IMR-90 (cell line): Measurements from ENCODE around the gene ROBO1. TPM values are rescaled to one million over a fixed set of nuclear protein-coding genes. Genes with fewer than 3 reads are reported as not detected.

Experiments
- ATAC-seq: fragments of 200-7000 bp; cut with Tn5 transposase; 2 replicates; pipeline ENCODE4 v1.9.1; 2020; ENCODE audit warnings: low read depth, mild to moderate bottlenecking, moderate library complexity
- BruUV-seq: library from RNA; stranded (reverse); fragments of 400-500 nt; replicated peaks from 2 replicates; lab custom pipeline; 2021; lab: Mats Ljungman, UMichigan
- CTCF ChIA-PET: fragments of 300-600 bp; formaldehyde crosslinking; extraction: SDS; loops from one replicate; lab custom pipeline; 2021; ENCODE audit warnings: antibody characterized with exemption; lab: Yijun Ruan, JAX
- POLR2A ChIA-PET: fragments of 300-600 bp; sonication (Branson Sonifier 250); formaldehyde crosslinking; loops from one replicate; lab custom pipeline; 2022; ENCODE audit warnings: antibody characterized with exemption; ENCODE audit not compliant: unreplicated experiment; lab: Charles Lee
- DNase-seq: peaks from one replicate; pipeline ENCODE4 v3.0.0; 2013
- H2AFZ ChIP-seq: replicated peaks from 2 replicates; pipeline ENCODE3; 2013; ENCODE audit warnings: low read length, mild to moderate bottlenecking; ENCODE audit not compliant: poor library complexity
- H2AK5ac ChIP-seq: 2 replicates; pipeline ENCODE4 v1.6.1; 2013; ENCODE audit warnings: low read depth, low read length, inconsistent platforms
- H2AK9ac ChIP-seq: replicated peaks from 2 replicates; pipeline ENCODE3; 2013; ENCODE audit warnings: mild to moderate bottlenecking, low read depth, low read length, moderate library complexity; ENCODE audit not compliant: poor library complexity
- H2BK120ac ChIP-seq: 2 replicates; pipeline ENCODE4 v1.6.1; 2013; ENCODE audit warnings: low read depth, low read length, inconsistent platforms
- H2BK15ac ChIP-seq: 3 replicates; pipeline ENCODE4 v1.6.1; 2013; ENCODE audit warnings: low read depth, low read length, inconsistent platforms
- H2BK20ac ChIP-seq: 2 replicates; pipeline ENCODE4 v1.6.1; 2013; ENCODE audit warnings: low read depth, mild to moderate bottlenecking, inconsistent platforms, low read length, moderate library complexity
- H2BK5ac ChIP-seq: 2 replicates; pipeline ENCODE4 v1.6.1; 2013; ENCODE audit warnings: mild to moderate bottlenecking, low read depth, low read length, inconsistent platforms; ENCODE audit not compliant: poor library complexity, severe bottlenecking
- H3K14ac ChIP-seq: replicated peaks from 2 replicates; pipeline ENCODE4 v1.6.1; 2013; ENCODE audit warnings: low read depth, low read length, inconsistent platforms
- H3K18ac ChIP-seq: 2 replicates; pipeline ENCODE4 v1.6.1; 2013; ENCODE audit warnings: low read depth, low read length, control low read depth
- H3K23ac ChIP-seq: 2 replicates; pipeline ENCODE4 v1.6.1; 2013; ENCODE audit warnings: low read depth, low read length, inconsistent platforms
- H3K27ac ChIP-seq: 2 replicates; pipeline ENCODE4 v1.5.1; 2013; ENCODE audit warnings: mild to moderate bottlenecking, control low read depth, low read length; ENCODE audit not compliant: insufficient read depth
- H3K27me3 ChIP-seq: 2 replicates; pipeline ENCODE4 v1.6.1; 2013; ENCODE audit warnings: low read length; ENCODE audit not compliant: control insufficient read depth, insufficient read depth
- H3K36me3 ChIP-seq: 2 replicates; pipeline ENCODE4 v1.6.1; 2013; ENCODE audit warnings: low read length, mixed read lengths; ENCODE audit not compliant: control insufficient read depth, insufficient read depth
- H3K4ac ChIP-seq: 2 replicates; pipeline ENCODE4 v1.6.1; 2013; ENCODE audit warnings: low read depth, low read length, inconsistent platforms
- H3K4me1 ChIP-seq: 2 replicates; pipeline ENCODE4 v1.6.1; 2013; ENCODE audit warnings: low read length, mixed read lengths; ENCODE audit not compliant: control insufficient read depth, insufficient read depth
- H3K4me2 ChIP-seq: 2 replicates; pipeline ENCODE4 v1.6.1; 2013; ENCODE audit warnings: low read depth, mild to moderate bottlenecking, control low read depth, low read length, moderate library complexity
- H3K4me3 ChIP-seq: 2 replicates; pipeline ENCODE4 v1.5.1; 2013; ENCODE audit warnings: low read depth, mild to moderate bottlenecking, control low read depth, low read length, moderate library complexity; ENCODE audit not compliant: insufficient read depth
- H3K56ac ChIP-seq: 2 replicates; pipeline ENCODE4 v1.6.1; 2013; ENCODE audit warnings: low read length, inconsistent platforms; ENCODE audit not compliant: insufficient read depth; ENCODE audit errors: extremely low read depth
- H3K79me1 ChIP-seq, 2 experiments: 2 replicates each; pipeline ENCODE4 v1.6.1; 2013; ENCODE audit warnings: low read length in 2 of 2, inconsistent platforms in 1 of 2, low read depth in 1 of 2
- H3K9ac ChIP-seq: 2 replicates; pipeline ENCODE4 v1.6.1; 2013; ENCODE audit warnings: low read depth, low read length, control low read depth
- H3K9me1 ChIP-seq: 2 replicates; pipeline ENCODE4 v1.6.1; 2013; ENCODE audit warnings: low read length, inconsistent platforms; ENCODE audit not compliant: insufficient read depth
- H3K9me3 ChIP-seq: 2 replicates; pipeline ENCODE4 v1.6.1; 2013; ENCODE audit warnings: low read length; ENCODE audit not compliant: control insufficient read depth, insufficient read depth
- H4K20me1 ChIP-seq: 2 replicates; pipeline ENCODE4 v1.6.1; 2013; ENCODE audit warnings: low read length, inconsistent platforms; ENCODE audit not compliant: insufficient read depth
- H4K5ac ChIP-seq: 2 replicates; pipeline ENCODE4 v1.6.1; 2013; ENCODE audit warnings: mild to moderate bottlenecking, low read depth, low read length, control low read depth
- H4K8ac ChIP-seq, 2 experiments: 2 replicates each; pipeline ENCODE4 v1.6.1; 2013; ENCODE audit warnings: low read depth in 2 of 2, low read length in 2 of 2, control low read depth in 1 of 2, inconsistent platforms in 1 of 2
- H4K91ac ChIP-seq: 2 replicates; pipeline ENCODE4 v1.6.1; 2013; ENCODE audit warnings: low read depth, low read length, inconsistent platforms; ENCODE audit not compliant: insufficient read depth
- BHLHE40 ChIP-seq: fragments of 150-350 bp; IDR thresholded peaks from 2 replicates; pipeline ENCODE4 v1.6.1; 2016; ENCODE audit warnings: mild to moderate bottlenecking, low read depth, low read length
- CEBPB ChIP-seq: IDR thresholded peaks from 2 replicates; pipeline ENCODE4 v1.6.1; 2012; ENCODE audit warnings: low read depth, low read length, improper control_type of control experiment
- CHD1 ChIP-seq: IDR thresholded peaks from 2 replicates; pipeline ENCODE4 v1.6.1; 2012; ENCODE audit warnings: low read depth, low read length, improper control_type of control experiment
- FOS ChIP-seq: fragments of 150-350 bp; IDR thresholded peaks from 2 replicates; pipeline ENCODE4 v1.6.1; 2016; ENCODE audit warnings: low read depth, low read length
- MAFK ChIP-seq: IDR thresholded peaks from 2 replicates; pipeline ENCODE4 v1.6.1; 2012; ENCODE audit warnings: low read depth, low read length, improper control_type of control experiment
- MAZ ChIP-seq: IDR thresholded peaks from 2 replicates; pipeline ENCODE4 v1.6.1; 2012; ENCODE audit warnings: low read depth, mild to moderate bottlenecking, low read length, improper control_type of control experiment, moderate library complexity, borderline replicate concordance
- MXI1 ChIP-seq: IDR thresholded peaks from 2 replicates; pipeline ENCODE4 v1.6.1; 2012; ENCODE audit warnings: low read depth, mild to moderate bottlenecking, low read length, moderate library complexity, borderline replicate concordance
- NFE2L2 ChIP-seq: fragments of 150-350 bp; IDR thresholded peaks from 2 replicates; pipeline ENCODE4 v1.6.1; 2016; ENCODE audit warnings: low read depth, mild to moderate bottlenecking, low read length
- POLR2A ChIP-seq: IDR thresholded peaks from 2 replicates; pipeline ENCODE4 v1.6.1; 2012; ENCODE audit warnings: mild to moderate bottlenecking, low read depth, low read length
- RAD21 ChIP-seq: IDR thresholded peaks from 2 replicates; pipeline ENCODE4 v1.6.1; 2012; ENCODE audit warnings: low read length, improper control_type of control experiment
- RCOR1 ChIP-seq: IDR thresholded peaks from 2 replicates; pipeline ENCODE4 v1.6.1; 2012; ENCODE audit warnings: mild to moderate bottlenecking, low read length, improper control_type of control experiment; ENCODE audit not compliant: insufficient replicate concordance
- RFX5 ChIP-seq: IDR thresholded peaks from 2 replicates; pipeline ENCODE4 v1.8.0; 2012; ENCODE audit warnings: low read depth, mild to moderate bottlenecking, low read length, moderate library complexity
- SMC3 ChIP-seq: fragments of 150-350 bp; IDR thresholded peaks from 2 replicates; pipeline ENCODE4 v1.6.1; 2016; ENCODE audit warnings: low read depth, mild to moderate bottlenecking, antibody characterized with exemption, low read length, moderate library complexity
- WGBS, 2 experiments: methylation state at CpG; one replicate each; pipeline versions ENCODE4 v1.1.5 to v1.1.7; 2013; ENCODE audit warnings: missing lambda C conversion rate in 2 of 2; ENCODE audit not compliant: insufficient read length in 1 of 2; ENCODE audit errors: extremely low coverage in 2 of 2; 5-methylcytosine and 5-hydroxymethylcytosine counted together
- dilution Hi-C: fragments of 300-500 bp; cut with HindIII; formaldehyde crosslinking; loops from one replicate; pipeline ENCODE4 v1.14.3; 2018; ENCODE audit warnings: low sequenced_read_pairs; ENCODE audit not compliant: unreplicated experiment
- in situ Hi-C: fragments of 300-500 bp; cut with MboI; formaldehyde crosslinking; loops from 3 replicates; pipeline ENCODE4 v1.14.3; 2019; ENCODE audit warnings: low sequenced_read_pairs, inconsistent platforms, mixed read lengths
- intact Hi-C: fragments of 100-400 bp; cut with micrococcal nuclease; formaldehyde crosslinking; loops from 2 replicates; pipeline ENCODE4 v1.10.0; 2022
- polyA plus RNA-seq, 3 experiments: library from polyadenylated mRNA; depleted of rRNA; stranded (reverse); fragments of >200 nt; gene quantifications; 2 replicates each; pipeline ENCODE4 v1.2.3, GENCODE V29; 2012; ENCODE audit warnings: low replicate concordance in 1 of 3
- total RNA-seq: library from RNA; depleted of rRNA; stranded (reverse); fragments of >200 nt; gene quantifications from 2 replicates; pipeline ENCODE4 v1.2.3, GENCODE V29; 2012
- TF ChIP-seq, protein P1 (sequence below): fragments of 150-350 bp; IDR thresholded peaks from 2 replicates; pipeline ENCODE4 v1.6.1; 2017; ENCODE audit warnings: mild to moderate bottlenecking, antibody characterized with exemption, low read length, low read depth
- TF ChIP-seq, protein P2 (sequence below): conservative IDR thresholded peaks from 2 replicates; pipeline ENCODE4 v1.5.1; 2012; ENCODE audit warnings: mild to moderate bottlenecking, low read depth, low read length, improper control_type of control experiment
- TF ChIP-seq, protein P3 (sequence below): fragments of 150-350 bp; IDR thresholded peaks from 2 replicates; pipeline ENCODE4 v1.6.1; 2016; ENCODE audit warnings: low read depth, mild to moderate bottlenecking, low read length, moderate library complexity, borderline replicate concordance

The ROBO1 gene
- total and polyA plus RNA-seq, 2 of the 4 experiments (the other 2 are of a cell fraction), result 24.1 to 53.9 TPM

DNA sequence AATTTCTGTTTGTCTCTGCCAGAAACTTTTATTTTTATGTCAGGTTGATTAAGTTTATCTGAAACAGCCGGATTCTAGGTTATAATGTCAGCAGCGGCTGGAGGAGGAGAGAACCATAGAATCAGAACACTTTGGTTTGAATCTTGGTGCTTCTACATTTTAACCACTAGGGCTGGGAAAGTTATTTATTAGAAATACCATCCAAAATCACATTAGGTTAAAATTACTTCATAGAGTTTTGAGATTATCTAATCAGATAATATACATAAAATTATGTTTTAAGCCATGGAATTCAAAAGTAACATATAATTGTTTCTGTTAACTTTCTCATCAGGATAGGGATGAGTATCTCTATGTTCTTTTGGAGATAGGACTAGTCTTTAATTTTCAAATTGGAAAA, 502.9 kb downstream of the ROBO1 start:
- Histone ChIP-seq H3K23ac (no peak overlapping the region), H4K91ac (no peak overlapping the region), H2AFZ (no peak overlapping the region), H3K9me1 (no peaks in the 10 kb centered on the region), H3K14ac (no peak overlapping the region), H2AK9ac (no peak overlapping the region), H3K27ac (no peak overlapping the region), H4K20me1 (no peaks in the 10 kb centered on the region), H2BK120ac (no peak overlapping the region), H3K56ac (no peak overlapping the region), H3K4me2 (no peak overlapping the region), H2AK5ac (no peak overlapping the region), H3K36me3 (no peaks in the 10 kb centered on the region), H3K79me1 (no peaks in the 10 kb centered on the region), H4K8ac (no peak overlapping the region), H3K4me1 (no peaks in the 10 kb centered on the region), H2BK5ac (no peak overlapping the region), H4K5ac (no peak overlapping the region), H2BK20ac (no peak overlapping the region), H3K9me3 (no peaks in the 10 kb centered on the region), H3K4ac (no peak overlapping the region), H3K4me3 (no peak overlapping the region), H3K27me3 (no peaks in the 10 kb centered on the region), H2BK15ac (no peak overlapping the region), H3K18ac (no peak overlapping the region), H3K9ac (no peak overlapping the region)
- no peak for ATAC-seq
- no peak for DNase-seq
- POLR2A ChIA-PET, result no interaction called here
- BruUV-seq, result no TSS peak
- CTCF ChIA-PET, result no interaction called here
- in situ Hi-C loops (no loop called here), intact Hi-C loops (no loop called here), dilution Hi-C loops (no loop called here)
- no CpG with 5 or more reads among the region's 2 CpGs for WGBS, 2 experiments
- TF ChIP-seq, protein P1, sequence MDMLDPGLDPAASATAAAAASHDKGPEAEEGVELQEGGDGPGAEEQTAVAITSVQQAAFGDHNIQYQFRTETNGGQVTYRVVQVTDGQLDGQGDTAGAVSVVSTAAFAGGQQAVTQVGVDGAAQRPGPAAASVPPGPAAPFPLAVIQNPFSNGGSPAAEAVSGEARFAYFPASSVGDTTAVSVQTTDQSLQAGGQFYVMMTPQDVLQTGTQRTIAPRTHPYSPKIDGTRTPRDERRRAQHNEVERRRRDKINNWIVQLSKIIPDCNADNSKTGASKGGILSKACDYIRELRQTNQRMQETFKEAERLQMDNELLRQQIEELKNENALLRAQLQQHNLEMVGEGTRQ, result no peak
- TF ChIP-seq FOS (no peak), RFX5 (no peak), POLR2A (no peak), RAD21 (no peak), CHD1 (no peak), MAFK (no peak), MAZ (no peak), NFE2L2 (no peak), BHLHE40 (no peak), CEBPB (no peak), MXI1 (no peak), SMC3 (no peak), RCOR1 (no peak)
- TF ChIP-seq, protein P2, sequence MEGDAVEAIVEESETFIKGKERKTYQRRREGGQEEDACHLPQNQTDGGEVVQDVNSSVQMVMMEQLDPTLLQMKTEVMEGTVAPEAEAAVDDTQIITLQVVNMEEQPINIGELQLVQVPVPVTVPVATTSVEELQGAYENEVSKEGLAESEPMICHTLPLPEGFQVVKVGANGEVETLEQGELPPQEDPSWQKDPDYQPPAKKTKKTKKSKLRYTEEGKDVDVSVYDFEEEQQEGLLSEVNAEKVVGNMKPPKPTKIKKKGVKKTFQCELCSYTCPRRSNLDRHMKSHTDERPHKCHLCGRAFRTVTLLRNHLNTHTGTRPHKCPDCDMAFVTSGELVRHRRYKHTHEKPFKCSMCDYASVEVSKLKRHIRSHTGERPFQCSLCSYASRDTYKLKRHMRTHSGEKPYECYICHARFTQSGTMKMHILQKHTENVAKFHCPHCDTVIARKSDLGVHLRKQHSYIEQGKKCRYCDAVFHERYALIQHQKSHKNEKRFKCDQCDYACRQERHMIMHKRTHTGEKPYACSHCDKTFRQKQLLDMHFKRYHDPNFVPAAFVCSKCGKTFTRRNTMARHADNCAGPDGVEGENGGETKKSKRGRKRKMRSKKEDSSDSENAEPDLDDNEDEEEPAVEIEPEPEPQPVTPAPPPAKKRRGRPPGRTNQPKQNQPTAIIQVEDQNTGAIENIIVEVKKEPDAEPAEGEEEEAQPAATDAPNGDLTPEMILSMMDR, result no peak
- TF ChIP-seq, protein P3, sequence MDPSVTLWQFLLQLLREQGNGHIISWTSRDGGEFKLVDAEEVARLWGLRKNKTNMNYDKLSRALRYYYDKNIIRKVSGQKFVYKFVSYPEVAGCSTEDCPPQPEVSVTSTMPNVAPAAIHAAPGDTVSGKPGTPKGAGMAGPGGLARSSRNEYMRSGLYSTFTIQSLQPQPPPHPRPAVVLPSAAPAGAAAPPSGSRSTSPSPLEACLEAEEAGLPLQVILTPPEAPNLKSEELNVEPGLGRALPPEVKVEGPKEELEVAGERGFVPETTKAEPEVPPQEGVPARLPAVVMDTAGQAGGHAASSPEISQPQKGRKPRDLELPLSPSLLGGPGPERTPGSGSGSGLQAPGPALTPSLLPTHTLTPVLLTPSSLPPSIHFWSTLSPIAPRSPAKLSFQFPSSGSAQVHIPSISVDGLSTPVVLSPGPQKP, result no peak
